GM19043 (cell line): ENCODE data around the gene EFTUD2.

Experiments used
- ATAC-seq: cut with Tn5 transposase; IDR thresholded peaks from one replicate; pipeline ENCODE4 v1.9.1; 2021; ENCODE audit warnings: low read depth; ENCODE audit not compliant: unreplicated experiment

The EFTUD2 gene

GRCh38 chr17:44911133-44912001, 12.1 kb upstream of the EFTUD2 start:
- no peak for ATAC-seq

- no peak for ATAC-seq
These were observed 11.2 kb upstream of the EFTUD2 start for GRCh38 chr17:44910231-44911106.

GRCh38 chr17:44909681-44910144, 10.5 kb upstream of the EFTUD2 start:
- no peak for ATAC-seq

GRCh38 chr17:44908761-44909326, 9.6 kb upstream of the EFTUD2 start:
- no peak for ATAC-seq

GRCh38 chr17:44907729-44908470, 8.7 kb upstream of the EFTUD2 start:
- no peak for ATAC-seq

DNA sequence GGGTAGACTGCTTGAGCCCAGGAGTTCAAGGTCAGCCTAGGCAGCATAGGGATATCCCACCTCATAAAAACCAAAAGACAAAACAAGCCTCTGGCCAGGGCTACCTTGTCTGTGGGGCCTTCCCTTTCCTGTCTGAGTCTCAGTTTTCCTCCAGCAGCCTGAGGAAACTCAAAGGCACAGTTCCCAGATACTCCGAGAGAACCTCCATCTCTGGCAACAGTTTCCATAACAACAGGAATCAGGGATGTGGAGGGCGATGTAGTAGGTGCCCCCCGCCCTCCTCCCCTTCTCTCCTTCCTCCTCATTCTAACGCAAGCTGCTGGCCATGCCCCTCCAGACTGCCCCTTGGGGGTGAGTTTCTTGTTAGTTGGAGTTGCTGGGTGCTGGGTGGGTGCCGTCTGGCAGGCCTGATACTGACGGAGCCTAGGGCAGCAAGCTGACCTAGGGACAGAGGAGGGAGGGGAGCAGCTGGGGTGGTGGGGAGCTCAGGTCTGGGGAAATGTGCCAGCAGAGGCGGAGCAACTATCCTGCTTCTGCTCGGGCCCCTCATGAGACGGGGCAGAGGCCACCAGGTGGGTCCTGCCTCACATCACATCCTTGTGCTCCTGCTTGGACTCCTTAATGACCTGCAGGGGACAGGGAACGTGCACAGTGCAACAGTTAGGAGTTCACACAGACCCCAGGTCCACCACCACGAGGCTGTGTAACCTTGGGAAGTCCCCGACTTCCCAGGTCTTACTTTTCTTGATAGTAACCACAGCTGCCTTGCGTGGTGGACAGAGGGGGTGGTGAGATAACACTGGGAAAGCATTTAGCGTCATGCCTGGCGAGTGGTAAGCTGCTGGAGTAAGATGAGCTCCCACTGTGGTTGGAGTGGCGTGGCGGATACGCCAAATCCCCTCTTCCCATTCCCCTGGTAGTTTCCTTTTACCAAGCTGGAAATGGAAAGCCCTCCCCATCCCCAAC, 7.8 kb upstream of the EFTUD2 start:
- no peak for ATAC-seq

- ATAC-seq = no peak
These were observed 6.9 kb upstream of the EFTUD2 start for GRCh38 chr17:44906010-44906646.

GRCh38 chr17:44905006-44906000, 6.1 kb upstream of the EFTUD2 start:
- ATAC-seq = no peak

DNA sequence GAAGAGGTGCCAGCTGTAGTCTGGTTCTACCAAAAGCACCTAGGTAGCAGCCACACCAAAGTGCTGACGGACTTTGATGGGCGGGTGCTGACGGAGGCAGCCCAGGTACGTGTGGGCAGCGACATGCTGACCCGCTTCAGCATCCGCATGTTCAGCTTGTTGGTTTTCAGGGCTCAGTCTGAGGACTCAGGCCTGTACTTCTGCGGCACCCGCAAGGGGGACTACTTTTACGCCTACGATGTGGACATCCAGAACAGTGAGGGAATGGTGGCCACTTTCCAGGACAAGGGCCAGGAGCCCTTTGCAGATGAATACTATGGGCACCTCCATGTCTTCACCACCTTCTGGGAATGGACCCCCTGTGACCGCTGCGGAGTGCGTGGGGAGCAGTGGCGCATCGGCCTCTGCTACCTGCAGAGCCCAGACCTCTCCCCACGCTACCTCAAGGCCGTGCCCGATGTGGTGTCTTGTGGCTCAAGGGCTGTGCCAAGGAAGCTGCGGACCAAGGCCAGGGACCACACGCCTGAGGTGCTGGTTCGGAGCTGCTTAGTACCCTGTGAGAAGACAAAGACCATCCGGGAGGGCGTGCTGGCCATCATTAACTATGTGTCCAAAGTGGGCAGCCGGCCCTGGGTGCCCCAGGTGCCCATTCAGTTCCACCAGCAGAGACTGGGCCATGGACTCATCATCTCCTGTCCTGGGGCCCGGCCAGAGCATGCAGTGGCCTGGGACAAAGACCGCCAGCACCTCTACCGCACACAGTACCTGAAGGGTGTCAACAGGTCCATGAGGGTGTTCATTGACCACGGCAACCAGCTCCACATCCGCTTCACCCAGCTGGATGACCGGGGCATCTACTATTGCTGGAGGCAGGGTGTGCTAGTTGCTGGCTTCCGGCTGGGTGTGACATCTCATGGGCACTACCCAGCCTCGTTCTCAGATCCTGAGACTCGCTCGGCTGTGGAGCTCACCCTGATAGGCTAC, 5.0 kb upstream of the EFTUD2 start:
- no peak for ATAC-seq

DNA sequence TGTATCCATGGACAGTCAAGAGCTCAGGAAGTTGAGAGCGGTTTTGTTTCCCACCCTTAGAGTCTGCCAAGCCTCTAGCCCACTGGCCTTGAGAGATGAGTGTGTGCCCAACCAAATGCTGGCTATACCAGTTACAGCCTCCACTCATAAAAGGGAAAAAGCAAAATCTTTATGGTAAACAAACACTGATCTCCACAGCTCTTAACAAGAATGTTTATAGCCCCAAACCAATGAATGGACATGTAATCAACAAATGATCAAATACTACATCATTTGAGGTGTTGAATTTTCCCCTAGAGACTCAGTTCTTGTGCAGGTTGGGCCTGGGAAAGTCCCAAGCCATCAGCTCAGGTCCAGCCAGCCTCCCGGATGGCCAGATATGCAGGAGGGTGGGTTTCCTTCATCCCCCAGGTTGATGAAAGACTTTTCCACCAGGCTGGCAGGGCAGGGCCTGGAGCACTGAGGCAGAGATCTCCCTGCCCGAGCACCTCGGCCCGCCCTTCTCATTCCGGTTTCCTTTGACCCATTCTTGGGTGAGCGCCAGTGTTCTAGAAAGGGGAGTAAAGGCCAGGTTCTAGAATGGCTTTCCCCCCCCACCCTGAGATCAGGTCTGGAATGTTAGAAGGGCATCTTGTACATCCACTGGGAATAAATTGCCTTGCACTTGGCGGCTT, 3.9 kb upstream of the EFTUD2 start:
- ATAC-seq = no peak

GRCh38 chr17:44902135-44902760, 3.0 kb upstream of the EFTUD2 start:
- no peak for ATAC-seq

DNA sequence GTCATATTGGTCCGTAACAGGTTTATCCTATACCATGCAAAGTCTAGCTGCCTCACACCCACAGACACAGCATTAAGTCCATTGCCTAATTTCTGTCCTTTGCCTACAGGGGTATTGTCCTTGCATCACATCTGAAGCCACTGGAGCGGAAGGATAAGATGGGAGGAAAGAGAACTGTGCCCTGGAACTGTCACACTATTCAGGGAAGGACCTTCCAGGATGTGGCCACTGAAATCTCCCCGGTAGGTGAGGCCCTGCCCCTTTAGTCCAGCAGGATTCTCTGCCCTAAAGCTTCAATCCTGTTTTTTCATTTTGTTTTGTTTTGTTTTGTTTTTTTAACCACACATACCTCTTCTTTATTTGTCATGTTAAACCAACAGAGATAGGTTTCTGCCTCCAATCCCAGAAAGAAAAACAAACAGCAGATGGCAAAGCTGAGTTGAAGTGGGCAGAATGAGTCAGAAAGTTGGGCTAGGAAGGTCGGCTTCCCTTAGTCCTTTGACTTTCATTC, 2.2 kb upstream of the EFTUD2 start:
- ATAC-seq = no peak

- no peak for ATAC-seq
These were observed 1.6 kb upstream of the EFTUD2 start for GRCh38 chr17:44900894-44901293.

DNA sequence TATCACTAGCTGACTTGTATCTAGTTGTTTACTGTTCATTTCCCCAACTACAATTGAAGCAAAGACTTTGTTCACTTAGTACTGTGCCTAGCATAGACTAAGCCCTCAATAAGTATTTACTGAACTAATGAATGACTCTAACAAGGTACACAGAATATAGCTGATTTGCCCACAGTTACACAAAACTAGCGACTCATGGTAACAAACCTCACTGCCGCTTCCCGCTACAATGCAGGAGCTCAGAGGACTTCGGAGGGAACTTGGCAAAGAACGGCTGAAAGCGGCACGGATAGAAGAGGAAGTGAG, 524 bp downstream of the EFTUD2 start:
- ATAC-seq = no peak

GRCh38 chr17:44894642-44895041, 4.6 kb downstream of the EFTUD2 start:
- no peak for ATAC-seq
